ENCODE results near the gene TIMM13.

Gene TIMM13

GRCh38 chr19:2454962-2455850 is 27.8 kb upstream of the TIMM13 start:
- no peak for DNase-seq (ENCODE audit: low read depth)

DNA sequence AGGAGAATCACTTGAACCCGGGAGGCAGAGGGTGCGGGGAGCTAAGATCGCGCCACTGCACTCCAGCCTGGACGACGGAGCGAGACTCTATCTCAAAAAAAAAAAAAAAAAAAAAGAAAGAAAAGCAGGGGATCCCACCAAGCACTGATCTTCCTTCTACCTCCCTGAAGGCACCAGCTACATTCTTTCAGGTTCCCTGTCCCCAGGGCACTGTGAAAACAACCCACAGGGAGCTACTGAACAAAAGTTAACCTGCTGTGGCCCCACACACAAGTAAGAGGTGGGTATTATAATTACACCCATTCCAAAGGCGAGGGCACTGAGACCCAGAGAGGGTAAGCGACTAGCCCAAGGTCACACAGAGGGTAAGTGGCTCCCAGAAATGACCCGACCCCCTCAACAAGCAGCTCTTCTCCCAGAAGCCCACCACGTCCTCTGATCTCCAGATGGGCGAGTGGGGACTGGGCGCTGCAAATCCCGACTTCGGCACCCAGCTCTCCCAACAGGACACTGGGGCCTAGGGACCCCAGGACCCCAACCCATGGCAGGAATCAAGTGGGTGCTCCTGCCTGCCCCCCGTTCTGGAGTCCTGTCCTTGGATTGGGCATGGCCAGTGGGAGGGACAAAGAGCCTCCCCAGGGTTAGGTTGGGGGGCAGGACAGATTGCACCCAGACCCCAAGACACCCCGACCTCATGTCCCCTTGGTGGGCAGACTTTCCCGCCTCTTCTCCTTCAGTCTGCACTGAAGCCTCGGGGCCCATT is 27.0 kb upstream of the TIMM13 start:
- DNase-seq (ENCODE audit: low read depth), result no peak

DNA sequence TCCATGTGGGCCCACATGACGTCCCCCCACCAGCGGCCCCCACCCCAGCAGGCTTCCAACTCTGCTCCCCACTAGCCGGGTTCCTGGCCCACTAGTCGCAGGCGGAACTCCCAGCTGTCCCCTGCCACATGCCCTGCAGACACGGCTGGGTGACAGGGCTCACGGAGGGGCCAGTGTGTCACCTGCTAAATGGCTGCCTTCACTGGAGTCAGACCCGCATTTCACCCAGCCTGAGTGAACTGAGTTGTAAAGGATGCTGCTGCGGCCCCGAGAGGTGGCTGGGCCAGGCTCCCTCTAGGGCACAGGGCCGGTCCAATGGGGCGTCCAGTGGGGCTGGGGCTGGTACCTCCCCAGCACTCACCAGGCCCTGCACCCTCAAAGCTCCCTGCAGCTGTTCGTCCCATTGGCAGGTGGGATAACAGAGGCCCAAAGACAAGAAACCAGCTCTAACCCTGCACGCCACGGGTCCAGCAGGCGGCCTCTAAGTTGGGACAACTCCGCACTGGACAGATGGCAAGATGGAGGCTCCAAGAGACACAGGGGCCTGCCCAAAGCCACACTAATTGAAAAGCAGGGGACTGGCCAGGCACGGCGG is 26.1 kb upstream of the TIMM13 start:
- no peak for DNase-seq (ENCODE audit: low read depth)

- no peak for DNase-seq (ENCODE audit: low read depth)
Observed at GRCh38 chr19:2451741-2452140, 24.4 kb upstream of the TIMM13 start.

- no peak for DNase-seq (ENCODE audit: low read depth)
Observed at GRCh38 chr19:2451138-2451537, 23.8 kb upstream of the TIMM13 start.

- DNase-seq (ENCODE audit: low read depth), result no peak
Observed at GRCh38 chr19:2449019-2449418, 21.6 kb upstream of the TIMM13 start.

GRCh38 chr19:2446381-2446780 is 19.0 kb upstream of the TIMM13 start:
- no peak for DNase-seq (ENCODE audit: low read depth)

DNA sequence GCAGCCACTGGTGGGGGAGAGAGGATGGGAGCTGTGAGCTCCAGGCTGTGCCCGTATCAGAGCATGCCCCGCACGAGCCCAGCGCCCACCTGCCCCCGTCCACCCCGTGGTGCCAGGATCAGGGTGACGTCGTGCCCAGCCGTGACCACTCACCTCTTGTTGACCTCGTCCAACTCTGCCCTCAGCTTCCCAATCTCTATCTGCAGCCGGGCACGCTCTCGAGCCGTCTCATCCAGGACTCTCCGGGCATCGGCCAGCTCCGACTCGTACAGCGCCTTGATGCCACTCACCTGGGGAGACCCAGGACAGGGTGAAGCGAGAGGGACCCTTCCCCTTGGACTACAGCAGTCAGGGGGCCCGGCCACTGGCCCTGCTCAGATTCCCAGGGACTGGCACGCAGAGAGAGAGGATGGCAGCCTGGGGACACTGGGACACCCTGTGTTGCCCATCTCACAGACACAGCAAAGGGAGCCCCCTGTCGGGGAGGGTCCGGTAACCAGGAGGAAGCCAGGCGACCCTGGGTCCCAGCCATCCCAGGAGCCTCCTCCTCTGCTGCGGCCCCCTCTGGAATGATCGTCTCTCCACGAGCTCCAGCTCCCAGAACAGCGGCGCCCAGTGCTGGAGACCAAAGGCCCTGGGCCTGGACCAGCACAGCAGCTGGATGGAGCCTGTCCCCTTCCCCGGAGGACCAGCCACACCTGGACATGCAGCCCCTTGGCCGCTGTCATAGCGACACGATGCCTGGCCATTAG is 17.0 kb upstream of the TIMM13 start:
- DNase-seq (ENCODE audit: low read depth), result no peak

DNA sequence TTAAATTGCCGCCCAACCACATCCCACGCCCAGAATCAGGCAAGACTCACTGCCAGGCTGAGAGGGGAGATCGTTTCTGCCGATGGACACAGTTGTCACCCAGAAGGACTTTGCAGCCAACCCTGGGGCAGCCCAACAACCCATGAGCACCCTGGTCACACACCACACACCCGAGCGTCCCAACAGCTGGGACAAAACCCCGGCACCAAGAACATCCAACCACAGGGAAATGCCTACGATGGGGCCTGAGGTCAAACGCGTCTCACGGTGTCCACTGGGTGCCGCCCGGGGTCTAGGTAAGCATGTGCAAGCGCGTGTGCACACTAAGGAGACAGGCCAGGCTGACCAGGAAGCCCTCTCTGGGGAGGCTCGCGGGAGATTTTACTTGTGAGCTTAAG is 16.4 kb upstream of the TIMM13 start:
- no peak for DNase-seq (ENCODE audit: low read depth)

GRCh38 chr19:2443116-2443784 is 15.9 kb upstream of the TIMM13 start:
- no peak for DNase-seq (ENCODE audit: low read depth)

GRCh38 chr19:2441096-2441752 is 13.8 kb upstream of the TIMM13 start:
- DNase-seq (ENCODE audit: low read depth), result no peak

- no peak for DNase-seq (ENCODE audit: low read depth)
Observed at GRCh38 chr19:2440515-2440914, 13.1 kb upstream of the TIMM13 start.

- no peak for DNase-seq (ENCODE audit: low read depth)
Observed at GRCh38 chr19:2438178-2438577, 10.8 kb upstream of the TIMM13 start.

GRCh38 chr19:2436926-2437325 is 9.5 kb upstream of the TIMM13 start:
- DNase-seq (ENCODE audit: low read depth), result no peak

DNA sequence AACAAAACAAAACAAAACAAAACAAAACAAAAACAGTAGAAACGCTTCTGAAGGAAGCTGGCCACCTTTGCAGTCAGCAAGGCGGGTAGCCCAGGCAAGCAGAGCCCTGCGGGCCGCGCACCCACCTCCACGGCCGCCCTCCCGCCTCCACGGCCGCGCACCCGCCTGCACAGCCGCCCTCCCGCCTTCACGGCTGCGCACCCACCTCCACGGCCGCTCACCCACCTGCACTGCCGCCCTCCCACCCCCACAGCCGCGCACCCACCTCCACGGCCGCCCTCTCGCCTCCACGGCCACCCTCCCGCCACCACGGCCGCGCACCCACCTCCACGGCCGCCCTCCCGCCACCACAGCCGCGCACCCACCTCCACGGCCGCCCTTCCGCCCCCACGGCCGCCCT is 9.0 kb upstream of the TIMM13 start:
- DNase-seq (ENCODE audit: low read depth), result no peak

GRCh38 chr19:2434721-2435265 is 7.4 kb upstream of the TIMM13 start:
- DNase-seq (ENCODE audit: low read depth), result no peak

GRCh38 chr19:2434267-2434666 is 6.9 kb upstream of the TIMM13 start:
- no peak for DNase-seq (ENCODE audit: low read depth)

GRCh38 chr19:2433854-2434253 is 6.5 kb upstream of the TIMM13 start:
- DNase-seq (ENCODE audit: low read depth), result no peak

DNA sequence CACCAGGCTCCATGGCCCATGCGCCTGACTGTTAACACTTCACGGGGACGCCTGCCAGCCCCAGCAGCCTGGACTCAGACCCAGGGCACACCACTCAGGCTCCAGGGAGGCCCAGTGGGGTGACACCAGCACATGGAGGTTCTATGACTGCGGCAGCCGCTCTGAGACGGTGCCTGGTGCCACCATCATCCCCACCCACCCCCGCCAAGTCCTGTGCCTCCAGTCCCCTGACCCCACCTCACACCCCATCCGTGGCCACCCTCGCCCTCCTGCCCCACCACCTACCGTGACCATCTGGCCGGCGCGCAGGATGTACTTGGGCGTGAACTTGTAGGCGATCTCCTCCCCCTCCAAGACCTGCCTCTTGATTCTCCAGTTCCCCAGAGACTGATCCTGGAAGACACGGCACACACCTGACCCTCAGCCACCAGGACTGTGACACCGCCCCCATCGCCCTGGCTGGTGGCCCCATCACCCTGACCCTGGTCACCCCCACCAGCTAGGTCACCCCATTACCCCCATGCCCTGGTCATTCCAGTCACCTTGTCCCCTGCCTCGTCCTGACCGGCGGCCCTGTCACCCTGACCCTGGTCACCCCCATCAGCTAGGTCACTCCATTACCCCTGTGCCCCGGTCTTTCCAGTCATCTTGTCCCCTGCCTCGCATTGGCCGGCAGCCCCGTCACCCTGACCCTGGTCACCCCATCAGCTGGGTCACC is 4.9 kb upstream of the TIMM13 start:
- no peak for DNase-seq (ENCODE audit: low read depth)

All from activated T-cell treated with anti-CD3 and anti-CD28 coated beads for 1 hour (primary cell).